Endodermal cell (in vitro differentiated cells): ENCODE measurements around the gene HIGD1A. TPM values are rescaled to one million over a fixed set of nuclear protein-coding genes. Genes with fewer than 3 reads are reported as not detected.
A peak's percentile ranks its signal among the peaks of the same experiment; 100 is the strongest.
"Not testable (repeated sequence)": the region's sequence is repeated elsewhere in the genome, so short reads cannot be mapped to it uniquely, and the experiment has no call there.

Experiments used
- DNase-seq: peaks from one replicate; pipeline ENCODE4 v3.0.0-alpha.2; 2017
- H3K27ac ChIP-seq: 2 replicates; pipeline ENCODE4 v1.5.1; 2013; ENCODE audit warnings: mild to moderate bottlenecking, low read depth, low read length, moderate library complexity
- H3K27me3 ChIP-seq: 2 replicates; pipeline ENCODE4 v1.6.1; 2013; ENCODE audit warnings: mild to moderate bottlenecking, low read length, moderate library complexity; ENCODE audit not compliant: insufficient read depth, control insufficient read depth, poor library complexity, severe bottlenecking
- H3K36me3 ChIP-seq: 2 replicates; pipeline ENCODE4 v1.7.0; 2013; ENCODE audit warnings: mild to moderate bottlenecking, low read length, moderate library complexity; ENCODE audit not compliant: control insufficient read depth, insufficient read depth
- H3K4me1 ChIP-seq: one replicate; pipeline ENCODE4 v1.7.0; 2013; ENCODE audit warnings: low read length; ENCODE audit not compliant: control insufficient read depth, insufficient read depth
- H3K4me3 ChIP-seq: 2 replicates; pipeline ENCODE4 v1.5.1; 2013; ENCODE audit warnings: mild to moderate bottlenecking, low read length, moderate library complexity
- H3K9ac ChIP-seq: 2 replicates; pipeline ENCODE4 v1.6.1; 2013; ENCODE audit warnings: mild to moderate bottlenecking, low read length, moderate library complexity; ENCODE audit not compliant: poor library complexity, severe bottlenecking; ENCODE audit errors: extremely low read depth
- H3K9me3 ChIP-seq: 2 replicates; pipeline ENCODE4 v1.6.1; 2013; ENCODE audit warnings: mild to moderate bottlenecking, low read length, moderate library complexity; ENCODE audit not compliant: control insufficient read depth
- H3K27ac Mint-ChIP-seq: 2 replicates; pipeline ENCODE4 v1.8.0; 2020; ENCODE audit warnings: mixed read lengths
- H3K27me3 Mint-ChIP-seq: 2 replicates; pipeline ENCODE4 v1.8.0; 2021; ENCODE audit warnings: mild to moderate bottlenecking, mixed read lengths; ENCODE audit not compliant: insufficient read depth
- H3K36me3 Mint-ChIP-seq: 2 replicates; pipeline ENCODE4 v1.8.0; 2020; ENCODE audit warnings: low read depth, mixed read lengths
- H3K4me1 Mint-ChIP-seq: 2 replicates; pipeline ENCODE4 v1.8.0; 2020; ENCODE audit warnings: mixed read lengths
- H3K4me3 Mint-ChIP-seq: 2 replicates; pipeline ENCODE4 v1.8.0; 2020; ENCODE audit warnings: mild to moderate bottlenecking, moderate library complexity, mixed read lengths
- H3K9me3 Mint-ChIP-seq: 2 replicates; pipeline ENCODE4 v1.8.0; 2020; ENCODE audit warnings: mild to moderate bottlenecking, mixed read lengths
- CTCF ChIP-seq: fragments of 200-600 bp; sonication (generic); conservative IDR thresholded peaks from 2 replicates; pipeline ENCODE4 v1.5.0; 2021; ENCODE audit warnings: antibody characterized with exemption, mild to moderate bottlenecking
- WGBS, 2 experiments: methylation state at CpG; one replicate each; pipeline versions ENCODE4 v1.1.5 to v1.1.7; 2013; ENCODE audit warnings: missing lambda C conversion rate in 2 of 2, mixed read lengths in 1 of 2; ENCODE audit not compliant: insufficient coverage in 1 of 2, insufficient read length in 1 of 2; 5-methylcytosine and 5-hydroxymethylcytosine counted together
- total RNA-seq, 2 donors: library from RNA; stranded (reverse); fragmentation: NEBNext Ultra II Directional in 1 of 2; extraction: Animal tissue kit (Norgen Biotek cat#: 25700) in 1 of 2; gene quantifications; 2 replicates in 1 of 2; 3 replicates in 1 of 2; pipeline ENCODE4 v1.2.1, GENCODE V29; 2021

The HIGD1A gene
- total RNA-seq, 2 donors from 2014 or later = 116 to 121 TPM

GRCh38 chr3:42814246-42814645, 10.0 kb upstream of the HIGD1A start:
- Histone ChIP-seq H3K9me3 (peaks cover 3% of the 10 kb centered on the region), H3K27ac (no peak overlapping the region), H3K4me1 (no peaks in the 10 kb centered on the region), H3K27me3 (no peaks in the 10 kb centered on the region), H3K36me3 (no peaks in the 10 kb centered on the region), H3K4me3 (no peak overlapping the region), H3K9ac (no peak overlapping the region)
- Mint-ChIP-seq H3K36me3 (peaks cover 1% of the 10 kb centered on the region), H3K4me3 (no peak overlapping the region), H3K27ac (no peak overlapping the region), H3K27me3 (no peaks in the 10 kb centered on the region), H3K4me1 (peaks cover 14% of the 10 kb centered on the region), H3K9me3 (peaks cover 1% of the 10 kb centered on the region)
- 93 to 97% methylated on average over 3 to 5 of the region's 5 CpGs for WGBS, 2 experiments
- no peak for TF ChIP-seq CTCF
- no peak for DNase-seq

GRCh38 chr3:42811118-42811883, 7.0 kb upstream of the HIGD1A start:
- not testable (repeated sequence) for H3K27me3 Mint-ChIP-seq, H3K36me3 Mint-ChIP-seq, H3K27ac ChIP-seq, H3K4me3 ChIP-seq, H3K4me3 Mint-ChIP-seq, H3K27me3 ChIP-seq, H3K36me3 ChIP-seq, H3K9ac ChIP-seq, H3K4me1 ChIP-seq
- WGBS, 2 experiments = 78 to 85% methylated on average over 10 to 15 of the region's 15 CpGs
- peak; percentile 78 for DNase-seq
- peaks cover 12% of the 10 kb centered on the region for H3K9me3 Mint-ChIP-seq
- peak overlapping the region; percentile 96 for H3K27ac Mint-ChIP-seq
- peaks cover 20% of the 10 kb centered on the region for H3K4me1 Mint-ChIP-seq
- peaks cover 20% of the 10 kb centered on the region for H3K9me3 ChIP-seq

GRCh38 chr3:42810706-42811105, 6.4 kb upstream of the HIGD1A start:
- not testable (repeated sequence) for H3K9ac ChIP-seq, H3K4me3 ChIP-seq, H3K27me3 ChIP-seq, H3K27me3 Mint-ChIP-seq, H3K4me3 Mint-ChIP-seq, H3K27ac ChIP-seq, DNase-seq, H3K36me3 ChIP-seq, H3K4me1 ChIP-seq, H3K36me3 Mint-ChIP-seq
- peaks cover 20% of the 10 kb centered on the region for H3K9me3 ChIP-seq
- peaks cover 14% of the 10 kb centered on the region for H3K9me3 Mint-ChIP-seq
- H3K4me1 Mint-ChIP-seq = peaks cover 24% of the 10 kb centered on the region
- peak overlapping the region; percentile 96 for H3K27ac Mint-ChIP-seq
- WGBS, 2 experiments = 85 to 91% methylated on average over 7 to 10 of the region's 10 CpGs

- H3K9ac ChIP-seq = no peak within 1 kb of the TSS
- H3K36me3 ChIP-seq = no peaks in the 10 kb centered on the region
- DNase-seq = no peak
- no peak within 1 kb of the TSS for H3K27ac Mint-ChIP-seq
- no peak within 1 kb of the TSS for H3K4me3 ChIP-seq
- TF ChIP-seq CTCF = no peak
- peaks cover 14% of the 10 kb centered on the region for H3K9me3 Mint-ChIP-seq
- H3K36me3 Mint-ChIP-seq = peaks cover 6% of the 10 kb centered on the region
- H3K27me3 ChIP-seq = no peaks in the 10 kb centered on the region
- no peaks in the 10 kb centered on the region for H3K27me3 Mint-ChIP-seq
- WGBS, 2 experiments = 88 to 97% methylated on average over 5 of the region's 5 CpGs
- H3K4me3 Mint-ChIP-seq = no peak within 1 kb of the TSS
- no peak within 1 kb of the TSS for H3K27ac ChIP-seq
- peaks cover 20% of the 10 kb centered on the region for H3K4me1 Mint-ChIP-seq
- H3K9me3 ChIP-seq = peaks cover 20% of the 10 kb centered on the region
- H3K4me1 ChIP-seq = peaks cover 3% of the 10 kb centered on the region
Observed at GRCh38 chr3:42809202-42809601, 4.9 kb upstream of the HIGD1A start, which contains the start of gene ACKR2. TSS of gene ACKR2 (plus strand) at chr3:42809445. CDS start at chr3:42864503, 55,058 bp downstream.
